NCI-H82 (cell line): Measurements from ENCODE around the gene STK33.

Experiments
- DNase-seq: peaks from one replicate; lab custom pipeline; 2025; lab: John Stamatoyannopoulos, UW

Gene STK33

DNA sequence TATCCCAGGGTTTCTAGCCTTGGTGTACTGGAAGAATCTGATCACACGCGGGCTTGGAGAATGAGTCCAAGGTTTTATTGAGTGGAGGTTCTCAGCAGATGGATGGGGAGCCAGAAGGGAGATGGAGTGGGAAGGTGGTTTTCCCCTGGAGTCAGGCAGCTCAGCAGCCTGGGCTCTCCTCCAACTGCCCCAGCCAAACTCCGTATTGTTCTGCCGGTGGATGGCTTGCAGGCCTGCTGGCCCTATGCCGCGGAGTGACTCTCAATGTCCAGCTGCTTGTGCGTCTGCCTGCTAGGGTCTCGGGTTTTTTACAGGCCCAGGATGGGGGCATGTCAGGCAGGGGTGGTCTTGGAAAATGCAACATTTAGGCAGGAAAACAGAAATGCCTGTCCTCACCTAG, 168.0 kb downstream of the STK33 start:
- DNase-seq = no peak

DNA sequence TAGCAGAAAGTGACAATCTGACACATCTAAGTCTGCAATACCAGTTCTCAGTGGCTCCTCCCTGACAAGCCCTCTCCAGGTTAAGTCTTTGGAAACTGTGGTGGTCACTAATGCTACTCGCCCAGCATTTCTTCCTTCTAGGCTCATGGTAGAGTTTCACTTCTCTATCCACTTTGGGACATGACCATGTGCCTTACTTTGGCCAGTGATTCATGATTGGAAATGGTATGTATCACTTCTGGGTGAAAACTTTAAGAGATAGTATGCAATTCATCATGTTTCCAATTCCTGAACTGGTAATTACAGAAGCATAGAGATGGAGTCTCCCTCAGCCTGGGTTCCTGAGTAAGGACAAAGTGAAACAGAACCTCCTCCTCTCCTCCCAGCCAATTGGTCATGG, 178.8 kb downstream of the STK33 start:
- no peak for DNase-seq

DNA sequence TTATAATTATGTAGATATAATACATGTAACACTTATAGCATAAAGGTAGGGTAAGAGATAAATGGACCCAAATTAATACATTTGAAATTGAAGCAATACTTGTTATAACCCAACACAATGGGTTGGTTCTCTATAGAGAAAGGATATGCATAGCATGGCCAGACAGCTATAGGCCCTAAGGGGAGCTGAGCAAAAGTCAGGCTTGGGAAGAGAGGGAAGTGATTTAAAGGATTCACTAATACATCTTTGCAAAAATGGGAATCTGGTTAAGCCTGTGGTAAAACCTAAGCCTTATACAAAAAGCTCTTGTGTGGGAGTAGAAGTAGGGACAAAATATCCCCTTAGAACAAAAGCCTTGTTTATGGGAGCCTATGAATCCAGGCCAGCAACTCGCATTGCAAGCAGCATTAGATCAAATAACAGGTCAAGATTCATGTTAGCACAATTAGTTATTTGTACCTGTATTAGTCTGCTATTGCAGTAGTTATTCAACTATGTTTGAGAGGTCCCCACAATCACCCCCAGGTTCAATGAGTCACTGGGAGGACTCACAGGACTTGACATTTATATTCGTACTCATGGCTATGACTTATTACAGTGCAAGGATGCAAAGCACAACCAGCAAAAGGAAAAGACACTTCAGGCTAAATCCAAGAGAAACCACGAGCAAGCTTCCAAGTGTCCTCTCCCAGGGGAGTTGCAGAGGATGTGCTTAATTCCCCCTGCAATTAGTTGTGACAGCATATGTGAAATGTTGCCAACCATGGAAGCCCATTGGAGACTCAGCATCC, 185.7 kb downstream of the STK33 start:
- peak; percentile 64 for DNase-seq

DNA sequence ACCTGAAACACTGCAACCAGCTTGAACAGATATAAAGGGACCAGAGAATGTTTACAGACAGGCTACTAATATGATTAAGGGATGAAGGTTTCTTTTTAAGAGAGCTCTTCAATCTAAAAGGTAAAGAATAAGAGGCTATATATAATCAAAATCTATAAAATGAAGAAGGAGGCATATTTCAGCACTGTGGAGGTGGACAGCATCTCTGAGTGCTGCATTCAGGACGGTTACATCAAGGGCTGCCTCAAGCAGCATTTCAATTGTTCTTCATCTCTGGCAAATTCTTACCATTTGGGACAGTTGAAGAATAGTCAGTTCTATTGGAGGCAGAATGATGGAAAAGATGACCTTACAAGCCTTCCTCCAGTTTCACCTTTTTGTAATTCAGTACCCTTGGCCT, 190.7 kb downstream of the STK33 start:
- no peak for DNase-seq

GRCh38 chr11:8392886-8393285, 201.1 kb downstream of the STK33 start:
- DNase-seq = peak; percentile 47

- DNase-seq = peak; percentile 93
Measured at GRCh38 chr11:8392166-8392565, 201.9 kb downstream of the STK33 start.

DNA sequence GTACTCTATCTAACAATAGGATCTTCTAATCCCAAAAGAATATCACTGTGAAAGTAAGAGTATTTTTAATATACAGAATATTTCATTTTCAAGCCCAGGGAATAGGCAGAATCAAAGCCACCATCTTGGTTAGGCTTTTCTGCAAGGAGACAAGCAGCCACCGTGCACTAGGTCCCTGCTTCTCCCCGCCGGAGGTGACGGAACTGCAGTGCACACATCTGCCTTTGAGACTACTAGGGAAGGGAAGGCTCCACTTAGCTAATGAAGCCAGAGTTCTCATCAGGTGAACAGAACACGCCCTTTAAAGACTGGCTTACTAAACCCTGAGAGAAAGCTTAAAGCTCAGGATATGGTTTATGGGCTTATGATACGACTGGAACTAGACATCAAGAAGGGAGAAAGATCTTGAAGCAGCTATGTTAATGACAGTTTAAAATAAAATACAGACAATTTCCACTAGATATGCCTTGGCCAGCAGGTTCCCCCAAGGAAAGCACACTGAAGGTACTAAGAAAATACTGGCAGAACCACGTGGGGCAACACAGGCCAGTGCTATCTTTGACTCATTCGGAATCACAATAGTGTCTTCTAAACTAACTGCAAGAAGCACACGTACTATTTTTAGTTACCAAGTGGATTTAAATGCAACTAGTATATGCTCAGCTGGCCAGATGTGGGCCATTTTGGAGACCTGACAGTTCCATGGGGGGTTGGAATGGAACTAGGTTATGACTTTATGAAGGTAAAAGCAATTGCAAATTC, 203.0 kb downstream of the STK33 start:
- DNase-seq = peak; percentile 85

DNA sequence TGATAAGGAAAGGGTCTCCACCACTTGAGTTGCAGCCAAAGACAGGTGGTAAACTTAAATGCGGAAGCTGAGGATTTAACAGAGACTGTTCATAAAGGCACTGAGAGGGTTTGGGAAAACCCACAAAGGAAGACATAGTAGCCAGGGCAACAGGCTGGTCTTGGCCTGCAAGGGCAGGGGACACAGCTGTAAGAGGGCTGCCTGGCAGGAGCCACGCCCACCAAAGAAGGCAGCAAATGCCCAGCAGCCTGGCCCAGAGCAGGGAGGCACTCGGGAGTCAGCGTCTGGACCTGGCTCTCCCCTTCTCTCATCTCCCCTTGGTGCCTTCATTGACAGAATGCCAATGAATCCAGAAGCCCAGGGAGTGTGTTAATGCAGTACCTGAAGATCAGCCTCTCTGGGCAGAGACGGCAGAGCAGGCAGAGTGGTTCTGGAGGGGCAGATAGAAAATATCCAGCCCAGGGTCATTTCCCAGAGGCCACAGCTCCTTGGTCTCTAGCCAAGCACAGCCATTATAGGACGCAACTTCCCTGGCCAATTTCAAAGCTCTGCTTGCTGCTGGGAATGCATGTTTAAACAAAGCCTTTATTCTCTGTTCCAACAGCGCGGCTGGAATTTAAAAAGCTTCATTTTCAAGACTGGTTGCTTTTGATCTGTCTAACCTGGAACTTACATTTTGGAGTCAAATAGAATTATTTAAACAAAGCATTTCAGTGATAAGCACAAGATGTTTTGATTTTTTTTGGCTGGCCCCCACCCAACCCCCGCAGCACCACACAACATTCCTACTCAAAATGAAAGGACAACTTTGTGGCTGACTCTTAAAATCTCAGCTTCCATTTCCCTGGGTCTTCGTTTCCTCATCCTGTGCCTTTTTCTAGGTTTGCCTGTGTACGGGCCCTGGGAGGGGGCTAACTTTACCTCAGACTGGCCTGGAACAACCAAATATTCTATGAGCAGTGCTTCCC, 204.7 kb downstream of the STK33 start:
- DNase-seq = no peak

DNA sequence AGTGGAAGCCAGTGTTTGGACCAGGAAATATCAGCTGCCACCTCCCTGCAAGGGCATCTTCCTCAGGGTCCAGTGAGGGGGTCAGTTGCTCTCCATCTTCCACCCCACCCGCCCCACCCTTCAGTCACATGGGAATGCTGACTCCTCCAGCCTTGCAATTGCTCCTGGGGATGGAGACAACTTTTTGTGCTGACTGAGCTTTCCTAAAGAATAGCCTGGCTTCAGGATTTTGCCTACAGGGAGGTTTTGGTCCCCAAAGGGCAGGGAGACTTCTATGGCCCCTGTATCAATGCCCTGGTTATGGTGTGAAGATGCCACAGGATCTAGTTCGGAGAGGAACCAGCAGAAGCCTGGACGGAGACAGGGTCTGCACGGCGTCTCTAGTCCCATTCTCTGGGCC, 206.3 kb downstream of the STK33 start:
- DNase-seq = no peak

DNA sequence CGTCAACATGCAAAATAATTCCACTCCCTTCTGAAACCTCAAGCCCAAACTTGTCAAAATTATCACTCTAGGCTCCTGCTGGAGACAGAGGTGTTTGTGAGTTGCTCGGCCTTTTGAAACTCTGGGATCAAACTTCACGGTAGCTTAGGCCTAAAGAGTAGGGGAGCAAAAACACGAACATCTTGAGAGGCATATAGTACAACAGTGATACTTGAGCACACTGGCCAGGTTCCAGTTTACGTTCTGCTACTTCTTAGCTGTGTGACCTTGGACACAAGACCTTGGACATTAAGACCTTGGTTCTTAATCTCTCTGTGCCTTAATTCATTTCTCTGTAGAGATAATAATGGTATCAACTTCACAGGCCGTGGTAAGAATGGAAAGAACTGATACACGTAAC, 206.9 kb downstream of the STK33 start:
- no peak for DNase-seq

GRCh38 chr11:8386134-8386864, 207.7 kb downstream of the STK33 start:
- DNase-seq = no peak

GRCh38 chr11:8384199-8384821, 209.7 kb downstream of the STK33 start:
- DNase-seq = no peak

GRCh38 chr11:8383627-8384026, 210.4 kb downstream of the STK33 start:
- DNase-seq = no peak

DNA sequence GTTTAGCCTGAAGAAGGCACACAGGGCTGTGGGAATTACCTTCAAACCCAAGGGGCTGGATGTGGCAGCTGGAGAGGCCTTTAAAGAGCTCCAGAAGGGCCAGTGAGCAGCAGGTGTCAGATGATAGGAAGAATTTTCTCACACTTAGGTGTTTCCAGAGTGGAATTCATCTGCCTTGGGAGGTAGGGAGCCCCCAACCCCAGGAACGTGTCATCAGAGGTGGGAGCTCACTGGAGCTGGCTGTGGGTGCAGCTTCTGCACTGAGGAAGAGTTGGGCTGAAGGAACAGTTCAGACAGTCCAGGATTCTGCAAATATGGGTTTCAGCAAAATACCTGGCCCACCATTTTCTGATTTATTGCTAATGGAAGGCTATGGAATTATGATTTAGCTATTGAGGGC, 210.8 kb downstream of the STK33 start:
- no peak for DNase-seq

- no peak for DNase-seq
Measured at GRCh38 chr11:8382436-8383053, 211.5 kb downstream of the STK33 start.

GRCh38 chr11:8381871-8382396, 212.1 kb downstream of the STK33 start:
- DNase-seq = no peak

DNA sequence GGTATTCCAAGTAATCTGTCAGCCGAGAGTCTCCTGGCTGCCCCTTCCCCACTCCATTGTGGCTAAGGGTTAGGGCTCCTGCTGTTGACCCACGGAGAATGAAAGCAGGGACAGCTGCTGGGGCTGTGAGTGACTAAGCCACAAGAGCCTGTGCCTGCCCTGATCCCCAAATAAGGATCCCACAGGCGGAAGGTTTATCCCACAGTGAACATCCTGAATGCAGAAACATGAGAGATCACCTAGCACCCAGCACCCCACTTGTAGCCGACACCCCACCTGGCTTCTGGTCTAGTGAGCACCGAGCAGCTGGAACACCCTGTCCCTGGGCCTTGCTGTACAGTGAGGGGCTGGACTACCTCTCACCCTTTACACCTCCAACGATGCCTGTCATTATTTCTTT, 212.7 kb downstream of the STK33 start:
- no peak for DNase-seq

GRCh38 chr11:8375932-8376331, 218.1 kb downstream of the STK33 start:
- no peak for DNase-seq

DNA sequence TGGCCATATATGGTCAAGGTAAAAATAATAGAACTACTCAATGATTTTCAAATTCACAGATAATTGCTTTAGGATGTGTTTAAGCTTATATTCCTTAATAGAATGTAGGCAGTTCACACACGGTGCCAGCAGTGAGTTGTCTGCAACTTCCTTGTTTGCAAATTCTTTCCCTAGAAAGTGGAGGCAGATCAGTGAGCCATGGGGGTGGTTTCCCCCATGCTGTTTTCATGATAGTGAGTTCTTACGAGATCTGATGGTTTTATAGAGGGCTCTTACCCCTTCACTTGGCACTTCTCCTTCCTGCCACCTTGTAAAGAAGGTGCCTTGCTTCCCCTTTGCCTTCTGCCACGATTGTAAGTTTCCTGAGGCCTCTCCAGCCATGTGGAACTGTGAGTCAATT, 218.6 kb downstream of the STK33 start:
- no peak for DNase-seq

GRCh38 chr11:8374716-8375115, 219.3 kb downstream of the STK33 start:
- DNase-seq = no peak
